MM.1S (cell line): ENCODE data around the gene TRIM38.

ENCODE experiments used
- EZH2 ChIP-seq: fragments of 300-600 bp; sonication (generic); optimal IDR thresholded peaks from 2 replicates; pipeline ENCODE3; 2017; ENCODE audit warnings: low read depth, mild to moderate bottlenecking, antibody characterized with exemption, low read length, mixed read lengths
- TF ChIP-seq, protein P1 (sequence below): fragments of 300-600 bp; sonication (generic); IDR thresholded peaks from 2 replicates; pipeline ENCODE4 v1.5.1; 2016; ENCODE audit warnings: antibody characterized with exemption, low read length, mixed read lengths

DNA sequence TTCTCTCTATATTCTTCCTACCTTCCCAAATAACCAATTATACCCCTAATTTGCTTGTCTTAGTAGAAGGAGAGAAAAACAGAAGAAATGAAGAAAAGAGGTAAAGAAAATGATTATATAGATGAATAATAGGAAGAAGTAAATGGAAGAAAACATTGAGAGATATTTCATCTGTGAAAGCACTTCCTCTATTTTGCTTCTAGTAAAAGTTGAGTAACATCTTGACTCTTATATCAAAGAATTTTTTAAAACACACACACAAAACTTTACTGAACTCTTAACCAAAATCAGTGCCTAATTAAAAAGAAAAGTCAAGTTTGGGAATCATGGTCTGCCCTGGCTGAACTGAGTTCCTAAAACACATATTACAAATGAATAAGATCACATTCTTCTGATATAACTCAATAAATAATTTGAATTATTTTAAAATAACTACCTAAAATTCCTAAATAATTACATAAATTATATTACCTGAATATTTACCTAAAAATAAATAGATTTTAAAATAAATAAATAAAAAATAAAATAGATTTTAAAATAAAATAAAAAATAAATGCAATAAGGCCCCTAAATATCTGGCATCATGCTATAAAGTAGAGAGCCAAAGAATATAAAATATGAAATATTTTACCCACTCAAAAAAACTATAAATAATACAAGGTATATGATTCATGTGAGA, 40.9 kb upstream of the TRIM38 start:
- TF ChIP-seq, protein P1, sequence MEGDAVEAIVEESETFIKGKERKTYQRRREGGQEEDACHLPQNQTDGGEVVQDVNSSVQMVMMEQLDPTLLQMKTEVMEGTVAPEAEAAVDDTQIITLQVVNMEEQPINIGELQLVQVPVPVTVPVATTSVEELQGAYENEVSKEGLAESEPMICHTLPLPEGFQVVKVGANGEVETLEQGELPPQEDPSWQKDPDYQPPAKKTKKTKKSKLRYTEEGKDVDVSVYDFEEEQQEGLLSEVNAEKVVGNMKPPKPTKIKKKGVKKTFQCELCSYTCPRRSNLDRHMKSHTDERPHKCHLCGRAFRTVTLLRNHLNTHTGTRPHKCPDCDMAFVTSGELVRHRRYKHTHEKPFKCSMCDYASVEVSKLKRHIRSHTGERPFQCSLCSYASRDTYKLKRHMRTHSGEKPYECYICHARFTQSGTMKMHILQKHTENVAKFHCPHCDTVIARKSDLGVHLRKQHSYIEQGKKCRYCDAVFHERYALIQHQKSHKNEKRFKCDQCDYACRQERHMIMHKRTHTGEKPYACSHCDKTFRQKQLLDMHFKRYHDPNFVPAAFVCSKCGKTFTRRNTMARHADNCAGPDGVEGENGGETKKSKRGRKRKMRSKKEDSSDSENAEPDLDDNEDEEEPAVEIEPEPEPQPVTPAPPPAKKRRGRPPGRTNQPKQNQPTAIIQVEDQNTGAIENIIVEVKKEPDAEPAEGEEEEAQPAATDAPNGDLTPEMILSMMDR: no peak
- TF ChIP-seq EZH2: no peak
